HEK293 (cell line): ENCODE results near the gene SSX4B.
"Not testable (repeated sequence)": the region's sequence is repeated elsewhere in the genome, so short reads cannot be mapped to it uniquely, and the experiment has no call there.

Experiments used
- CTCF ChIA-PET: fragments of 350-600 bp; formaldehyde crosslinking; extraction: SDS; loops from one replicate; lab custom pipeline; 2021; ENCODE audit warnings: antibody characterized with exemption; lab: Yijun Ruan, JAX
- POLR2A ChIA-PET: fragments of 300-600 bp; formaldehyde crosslinking; extraction: SDS; loops from one replicate; lab custom pipeline; 2020; ENCODE audit warnings: antibody characterized with exemption, inconsistent platforms; lab: Yijun Ruan, JAX
- H3K27ac ChIP-seq: fragments of 200-500 bp; sonication (Bioruptor generic); 2 replicates; pipeline ENCODE4 v1.5.1; 2014; ENCODE audit warnings: low read depth, low read length, control low read depth, inconsistent platforms; ENCODE audit errors: extremely low read depth
- H3K36me3 ChIP-seq, 2 experiments: fragments of 200-500 bp in 1 of 2; sonication (Bioruptor generic) in 1 of 2; 1 replicate in 1 of 2; 2 replicates in 1 of 2; pipeline ENCODE4 v1.5.1; 2014 to 2017; ENCODE audit warnings: inconsistent platforms in 2 of 2, low read length in 2 of 2; ENCODE audit not compliant: control insufficient read depth in 2 of 2, insufficient read depth in 1 of 2
- H3K4me1 ChIP-seq: fragments of 200-500 bp; sonication (Bioruptor generic); 2 replicates; pipeline ENCODE4 v1.5.1; 2014; ENCODE audit warnings: mild to moderate bottlenecking, low read length, inconsistent platforms; ENCODE audit not compliant: control insufficient read depth, insufficient read depth
- H3K4me3 ChIP-seq: 2 replicates; pipeline ENCODE4 v1.5.1; 2011; ENCODE audit warnings: low read depth, mild to moderate bottlenecking, control low read depth, low read length, moderate library complexity
- H3K9me3 ChIP-seq: fragments of 200-500 bp; sonication (Bioruptor generic); 2 replicates; pipeline ENCODE4 v1.5.1; 2014; ENCODE audit warnings: low read depth, low read length, inconsistent platforms; ENCODE audit not compliant: control insufficient read depth, insufficient read depth
- ATF2 ChIP-seq: fragments of 450-650 bp; formaldehyde crosslinking; IDR thresholded peaks from 2 replicates; pipeline ENCODE4 v1.5.1; 2016; ENCODE audit warnings: missing biosample characterization, missing genetic modification characterization, low read depth
- CTCF ChIP-seq: fragments of 450-650 bp; formaldehyde crosslinking; IDR thresholded peaks from 2 replicates; pipeline ENCODE4 v1.5.1; 2016; ENCODE audit warnings: missing biosample characterization, missing genetic modification characterization
- ZBTB11 ChIP-seq: fragments of 450-650 bp; formaldehyde crosslinking; conservative IDR thresholded peaks from 2 replicates; pipeline ENCODE4 v1.5.1; 2016; ENCODE audit warnings: low read depth, missing biosample characterization, missing genetic modification characterization
- ZNF155 ChIP-seq: fragments of 450-650 bp; formaldehyde crosslinking; IDR thresholded peaks from 2 replicates; pipeline ENCODE4 v1.5.1; 2016; ENCODE audit warnings: missing biosample characterization, missing genetic modification characterization
- ZNF394 ChIP-seq: fragments of 450-650 bp; formaldehyde crosslinking; IDR thresholded peaks from 2 replicates; pipeline ENCODE4 v1.5.1; 2016; ENCODE audit warnings: missing biosample characterization, missing genetic modification characterization, mild to moderate bottlenecking, moderate library complexity, borderline replicate concordance
- ZNF426 ChIP-seq: fragments of 450-650 bp; formaldehyde crosslinking; IDR thresholded peaks from 2 replicates; pipeline ENCODE4 v1.5.1; 2017; ENCODE audit warnings: missing biosample characterization, missing genetic modification characterization, mild to moderate bottlenecking, inconsistent platforms, moderate library complexity
- ZNF433 ChIP-seq: fragments of 450-650 bp; formaldehyde crosslinking; IDR thresholded peaks from 2 replicates; pipeline ENCODE4 v1.5.1; 2016; ENCODE audit warnings: missing biosample characterization, missing genetic modification characterization, low read depth
- ZNF518A ChIP-seq: fragments of 450-650 bp; formaldehyde crosslinking; conservative IDR thresholded peaks from 2 replicates; pipeline ENCODE4 v1.5.1; 2016; ENCODE audit warnings: low read depth, missing biosample characterization, missing genetic modification characterization
- ZNF555 ChIP-seq: fragments of 450-650 bp; formaldehyde crosslinking; conservative IDR thresholded peaks from 2 replicates; pipeline ENCODE4 v1.5.1; 2017; ENCODE audit warnings: missing biosample characterization, mild to moderate bottlenecking, missing genetic modification characterization, inconsistent platforms
- ZNF580 ChIP-seq: fragments of 450-650 bp; formaldehyde crosslinking; IDR thresholded peaks from 2 replicates; pipeline ENCODE4 v1.5.1; 2016; ENCODE audit warnings: missing biosample characterization, missing genetic modification characterization
- ZXDB ChIP-seq: fragments of 450-650 bp; formaldehyde crosslinking; IDR thresholded peaks from 2 replicates; pipeline ENCODE4 v1.5.1; 2016; ENCODE audit warnings: missing biosample characterization, missing genetic modification characterization

Gene SSX4B

GRCh38 chrX:48450076-48450475, 38.3 kb upstream of the SSX4B start:
- no peak for TF ChIP-seq ZNF155 (tag by site-specific recombination)
- TF ChIP-seq ATF2 (tag by site-specific recombination), result peak; percentile 66; the same call in 1 of the 2 replicates
- no peak for TF ChIP-seq ZNF580 (tag by site-specific recombination)
- TF ChIP-seq CTCF (tag by site-specific recombination), result no peak
- Histone ChIP-seq H3K9me3 (no peaks in the 10 kb centered on the region), H3K36me3 (no peaks in the 10 kb centered on the region), H3K4me3 (no peak overlapping the region), H3K4me1 (no peaks in the 10 kb centered on the region), H3K27ac (no peak overlapping the region)
- CTCF ChIA-PET, result no interaction called here
- POLR2A ChIA-PET, result no interaction called here

GRCh38 chrX:48447201-48447600, 35.4 kb upstream of the SSX4B start:
- H3K36me3 ChIP-seq, H3K4me3 ChIP-seq, POLR2A ChIA-PET, H3K4me1 ChIP-seq, H3K9me3 ChIP-seq, H3K27ac ChIP-seq: not testable (repeated sequence)
- TF ChIP-seq ZNF555 (tag by site-specific recombination) (peak; percentile 41), ZNF394 (tag by site-specific recombination) (peak; percentile 57; the same call in 1 of the 2 replicates), ZNF433 (tag by site-specific recombination) (0 out of 2 replicates have a peak, but pooled peaks have one; percentile 5), ZNF518A (tag by site-specific recombination) (peak; percentile 62; the same call in 1 of the 2 replicates), ZXDB (tag by site-specific recombination) (0 out of 2 replicates have a peak, but pooled peaks have one; percentile 14), ZNF426 (tag by site-specific recombination) (peak; percentile 61), ZBTB11 (peak; percentile 42)
- CTCF ChIA-PET, result interaction anchor here (0.6 kb wide), 1 partner anchor 92 kb away, joined by 3 read pairs; no protein-coding TSS in a partner anchor

GRCh38 chrX:48433713-48434112, 22.0 kb upstream of the SSX4B start:
- H3K27ac ChIP-seq, result not testable (repeated sequence)

GRCh38 chrX:48430166-48430565, 18.4 kb upstream of the SSX4B start:
- POLR2A ChIA-PET, H3K27ac ChIP-seq, CTCF ChIA-PET, H3K9me3 ChIP-seq, H3K36me3 ChIP-seq, H3K4me1 ChIP-seq, H3K4me3 ChIP-seq: not testable (repeated sequence)

More at GRCh38 chrX:48433713-48434112, 22.0 kb upstream of the SSX4B start:
- H3K4me3 ChIP-seq, H3K36me3 ChIP-seq, POLR2A ChIA-PET, H3K9me3 ChIP-seq, CTCF ChIA-PET, H3K4me1 ChIP-seq: not testable (repeated sequence)

- H3K36me3 ChIP-seq, H3K9me3 ChIP-seq, H3K4me1 ChIP-seq, H3K4me3 ChIP-seq, POLR2A ChIA-PET, H3K27ac ChIP-seq, CTCF ChIA-PET: not testable (repeated sequence)
Observed at GRCh38 chrX:48429606-48430005, 17.8 kb upstream of the SSX4B start.
